ENCODE data around the gene HEPH. TPM values are rescaled to one million over a fixed set of nuclear protein-coding genes. Genes with fewer than 3 reads are reported as not detected.
"Not testable (repeated sequence)": the region's sequence is repeated elsewhere in the genome, so short reads cannot be mapped to it uniquely, and the experiment has no call there.

The HEPH gene
- total RNA-seq, 1 donor from 2014 or later, result 58.8 TPM

DNA sequence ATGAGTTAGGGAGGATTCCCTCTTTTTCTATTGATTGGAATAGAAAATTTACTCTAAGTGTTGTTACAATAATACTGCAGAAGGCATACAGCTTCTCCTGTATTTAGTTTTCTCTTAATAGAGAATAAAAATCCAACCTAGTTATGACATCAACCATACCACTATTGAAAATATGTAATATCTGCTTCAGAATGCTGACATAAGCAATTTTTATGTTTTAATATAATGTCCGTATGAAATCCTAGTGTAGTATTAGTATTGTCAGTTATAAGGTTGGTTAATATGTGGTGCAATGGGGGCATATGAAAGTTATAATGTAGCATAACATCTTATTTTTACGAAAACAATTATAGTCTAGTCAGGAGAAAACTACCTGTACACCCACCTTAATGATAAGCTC, 68.2 kb downstream of the HEPH start:
- no peaks in the 10 kb centered on the region for H3K9me3 Mint-ChIP-seq (ENCODE audit: unreplicated experiment)
- no peak for TF ChIP-seq EZH2 (IDR thresholded peaks at IDR 0.05; ENCODE audit: insufficient read depth, low read length)
- TF ChIP-seq, protein P1, sequence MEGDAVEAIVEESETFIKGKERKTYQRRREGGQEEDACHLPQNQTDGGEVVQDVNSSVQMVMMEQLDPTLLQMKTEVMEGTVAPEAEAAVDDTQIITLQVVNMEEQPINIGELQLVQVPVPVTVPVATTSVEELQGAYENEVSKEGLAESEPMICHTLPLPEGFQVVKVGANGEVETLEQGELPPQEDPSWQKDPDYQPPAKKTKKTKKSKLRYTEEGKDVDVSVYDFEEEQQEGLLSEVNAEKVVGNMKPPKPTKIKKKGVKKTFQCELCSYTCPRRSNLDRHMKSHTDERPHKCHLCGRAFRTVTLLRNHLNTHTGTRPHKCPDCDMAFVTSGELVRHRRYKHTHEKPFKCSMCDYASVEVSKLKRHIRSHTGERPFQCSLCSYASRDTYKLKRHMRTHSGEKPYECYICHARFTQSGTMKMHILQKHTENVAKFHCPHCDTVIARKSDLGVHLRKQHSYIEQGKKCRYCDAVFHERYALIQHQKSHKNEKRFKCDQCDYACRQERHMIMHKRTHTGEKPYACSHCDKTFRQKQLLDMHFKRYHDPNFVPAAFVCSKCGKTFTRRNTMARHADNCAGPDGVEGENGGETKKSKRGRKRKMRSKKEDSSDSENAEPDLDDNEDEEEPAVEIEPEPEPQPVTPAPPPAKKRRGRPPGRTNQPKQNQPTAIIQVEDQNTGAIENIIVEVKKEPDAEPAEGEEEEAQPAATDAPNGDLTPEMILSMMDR (IDR thresholded peaks at IDR 0.05; ENCODE audit: insufficient read depth, low read depth, low read length), result no peak
- H3K27ac Mint-ChIP-seq (ENCODE audit: unreplicated experiment), result no peak overlapping the region
- no peaks in the 10 kb centered on the region for H4K20me1 ChIP-seq (ENCODE audit: insufficient read depth, low read length)
- no peak overlapping the region for H2AFZ ChIP-seq (ENCODE audit: low read depth, low read length)
- H3K79me2 ChIP-seq (ENCODE audit: insufficient read depth, low read length), result no peaks in the 10 kb centered on the region
- H3K4me1 Mint-ChIP-seq (ENCODE audit: low read depth, unreplicated experiment), result peaks cover 12% of the 10 kb centered on the region
- FAIRE-seq, result no peak
- H3K4me3 ChIP-seq (ENCODE audit: insufficient read depth, low read depth, low read length), result no peak overlapping the region
- H3K4me2 ChIP-seq (ENCODE audit: low read length), result no peak overlapping the region
- no peak for DNase-seq (ENCODE audit: low read depth)
- H3K4me3 Mint-ChIP-seq (ENCODE audit: unreplicated experiment), result no peak overlapping the region
- no peak overlapping the region for H3K27ac ChIP-seq (ENCODE audit: low read depth, low read length)
- no peaks in the 10 kb centered on the region for H3K4me1 ChIP-seq (ENCODE audit: insufficient read depth, low read length)
- H3K36me3 ChIP-seq (ENCODE audit: insufficient read depth, low read length), result no peaks in the 10 kb centered on the region
- H3K27me3 ChIP-seq (ENCODE audit: insufficient read depth, low read length), result no peaks in the 10 kb centered on the region
- no peak overlapping the region for H3K9ac ChIP-seq (ENCODE audit: low read length)
- peaks cover 8% of the 10 kb centered on the region for H3K36me3 Mint-ChIP-seq (ENCODE audit: low read depth, unreplicated experiment)
- no peaks in the 10 kb centered on the region for H3K9me3 ChIP-seq (ENCODE audit: insufficient read depth, low read depth, low read length)
- no peaks in the 10 kb centered on the region for H3K27me3 Mint-ChIP-seq (ENCODE audit: low read depth, unreplicated experiment)

DNA sequence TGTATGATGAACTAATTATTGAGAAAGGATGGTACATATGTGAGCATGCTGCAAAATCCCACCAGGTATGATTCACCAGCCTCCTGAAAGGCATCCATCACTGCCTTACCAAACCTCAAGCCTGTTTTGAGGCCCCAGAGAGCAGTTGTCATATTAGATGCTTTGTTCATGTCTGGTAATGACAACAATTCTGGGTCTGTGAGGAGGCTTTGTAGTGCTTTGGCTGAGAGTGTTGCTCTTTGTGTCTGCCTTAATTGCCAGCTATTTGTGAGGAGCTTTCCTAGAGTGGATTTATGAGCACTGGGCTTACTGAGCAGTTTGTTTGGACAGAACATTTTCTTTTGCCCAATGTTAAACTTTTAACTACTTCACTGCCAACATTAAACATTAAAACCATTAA, 69.2 kb downstream of the HEPH start:
- Histone ChIP-seq H3K27me3 (ENCODE audit: insufficient read depth, low read length) (no peaks in the 10 kb centered on the region), H3K4me3 (ENCODE audit: insufficient read depth, low read depth, low read length) (no peak overlapping the region), H3K4me2 (ENCODE audit: low read length) (no peak overlapping the region), H3K36me3 (ENCODE audit: insufficient read depth, low read length) (no peaks in the 10 kb centered on the region), H4K20me1 (ENCODE audit: insufficient read depth, low read length) (no peaks in the 10 kb centered on the region), H3K79me2 (ENCODE audit: insufficient read depth, low read length) (no peaks in the 10 kb centered on the region), H3K4me1 (ENCODE audit: insufficient read depth, low read length) (no peaks in the 10 kb centered on the region), H3K9ac (ENCODE audit: low read length) (no peak overlapping the region), H2AFZ (ENCODE audit: low read depth, low read length) (no peak overlapping the region), H3K27ac (ENCODE audit: low read depth, low read length) (no peak overlapping the region), H3K9me3 (ENCODE audit: insufficient read depth, low read depth, low read length) (no peaks in the 10 kb centered on the region)
- H3K9me3 Mint-ChIP-seq (ENCODE audit: unreplicated experiment), result no peaks in the 10 kb centered on the region
- TF ChIP-seq, protein P1 (IDR thresholded peaks at IDR 0.05; ENCODE audit: insufficient read depth, low read depth, low read length), result no peak
- no peak for TF ChIP-seq EZH2 (IDR thresholded peaks at IDR 0.05; ENCODE audit: insufficient read depth, low read length)
- no peak for DNase-seq (ENCODE audit: low read depth)
- no peak overlapping the region for H3K4me3 Mint-ChIP-seq (ENCODE audit: unreplicated experiment)
- no peak overlapping the region for H3K27ac Mint-ChIP-seq (ENCODE audit: unreplicated experiment)
- peaks cover 4% of the 10 kb centered on the region for H3K36me3 Mint-ChIP-seq (ENCODE audit: low read depth, unreplicated experiment)
- peaks cover 12% of the 10 kb centered on the region for H3K4me1 Mint-ChIP-seq (ENCODE audit: low read depth, unreplicated experiment)
- no peaks in the 10 kb centered on the region for H3K27me3 Mint-ChIP-seq (ENCODE audit: low read depth, unreplicated experiment)
- peak; percentile 89 for FAIRE-seq

DNA sequence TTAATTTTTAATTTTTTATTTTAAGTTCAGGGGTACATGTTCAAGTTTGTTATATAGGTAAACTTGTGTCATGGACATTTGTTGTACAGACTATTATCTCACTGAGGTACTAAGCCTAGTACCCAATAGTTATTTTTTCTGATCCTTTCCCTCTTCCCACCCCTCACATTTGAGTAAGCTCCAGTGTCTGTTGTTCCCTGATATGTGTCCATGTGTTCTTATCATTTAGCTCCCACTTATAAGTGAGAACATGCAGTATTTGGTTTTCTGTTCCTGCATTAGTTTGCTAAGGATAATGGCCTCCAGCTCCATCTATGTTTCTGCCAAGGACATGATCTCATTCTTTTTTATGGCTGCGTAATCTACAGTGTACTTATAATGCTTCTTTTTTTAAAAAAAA, 69.9 kb downstream of the HEPH start:
- not testable (repeated sequence) for DNase-seq (ENCODE audit: low read depth); H3K9me3 Mint-ChIP-seq (ENCODE audit: unreplicated experiment); H2AFZ ChIP-seq (ENCODE audit: low read depth, low read length); H3K27me3 Mint-ChIP-seq (ENCODE audit: low read depth, unreplicated experiment); H4K20me1 ChIP-seq (ENCODE audit: insufficient read depth, low read length); H3K9ac ChIP-seq (ENCODE audit: low read length); H3K36me3 Mint-ChIP-seq (ENCODE audit: low read depth, unreplicated experiment); H3K4me2 ChIP-seq (ENCODE audit: low read length); H3K4me1 ChIP-seq (ENCODE audit: insufficient read depth, low read length); H3K27ac Mint-ChIP-seq (ENCODE audit: unreplicated experiment); H3K27me3 ChIP-seq (ENCODE audit: insufficient read depth, low read length); H3K4me3 Mint-ChIP-seq (ENCODE audit: unreplicated experiment); H3K9me3 ChIP-seq (ENCODE audit: insufficient read depth, low read depth, low read length); H3K27ac ChIP-seq (ENCODE audit: low read depth, low read length); H3K36me3 ChIP-seq (ENCODE audit: insufficient read depth, low read length); H3K4me3 ChIP-seq (ENCODE audit: insufficient read depth, low read depth, low read length); H3K79me2 ChIP-seq (ENCODE audit: insufficient read depth, low read length)
- peak; percentile 72 for FAIRE-seq
- H3K4me1 Mint-ChIP-seq (ENCODE audit: low read depth, unreplicated experiment), result peaks cover 12% of the 10 kb centered on the region

Data from astrocyte (in vitro differentiated cells and primary cell).